Endothelial cell of umbilical vein (primary cell): ENCODE results near the gene ZSCAN16. TPM values are rescaled to one million over a fixed set of nuclear protein-coding genes. Genes with fewer than 3 reads are reported as not detected.

ENCODE experiments used
- BruUV-seq: library from RNA; stranded (reverse); fragments of 400-500 nt; replicated peaks from 2 replicates; lab custom pipeline; 2021; lab: Mats Ljungman, UMichigan
- CTCF ChIA-PET: fragments of 300-600, 350-600 bp; sonication (Branson Sonifier 250); formaldehyde crosslinking; loops from one replicate; lab custom pipeline; 2021; ENCODE audit warnings: antibody characterized with exemption, inconsistent platforms; lab: Charles Lee
- POLR2A ChIA-PET: fragments of 300-600, 350-600 bp; sonication (Branson Sonifier 250); formaldehyde crosslinking; loops from one replicate; lab custom pipeline; 2021; ENCODE audit warnings: antibody characterized with exemption, inconsistent platforms; lab: Charles Lee
- DNase-seq: peaks from one replicate; pipeline ENCODE4 v3.0.0-alpha.2; 2011; ENCODE audit warnings: low read depth, low spot score
- FAIRE-seq: peaks from 2 replicates; lab custom pipeline; 2011; peaks lifted over from hg19 to GRCh38; lab: Jason Lieb, UNC
- H2AFZ ChIP-seq: 2 replicates; pipeline ENCODE4 v1.6.0; 2012; ENCODE audit warnings: low read depth, low read length, control low read depth, inconsistent platforms
- H3K27ac ChIP-seq: 2 replicates; pipeline ENCODE4 v1.5.1; 2011; ENCODE audit warnings: low read depth, mild to moderate bottlenecking, control low read depth, low read length, moderate library complexity; ENCODE audit not compliant: insufficient read depth
- H3K27me3 ChIP-seq, 2 experiments: 2 replicates each; pipeline versions ENCODE4 v1.6.0 to v1.6.1; 2011; ENCODE audit warnings: low read length in 2 of 2, mixed read lengths in 1 of 2; ENCODE audit not compliant: control insufficient read depth in 2 of 2, insufficient read depth in 2 of 2
- H3K36me3 ChIP-seq, 2 experiments: 2 replicates in 1 of 2; 3 replicates in 1 of 2; pipeline ENCODE4 v1.5.1; 2011; ENCODE audit warnings: low read length in 2 of 2, mild to moderate bottlenecking in 1 of 2, moderate library complexity in 1 of 2; ENCODE audit not compliant: control insufficient read depth in 2 of 2, insufficient read depth in 2 of 2; ENCODE audit errors: extremely low read depth in 1 of 2
- H3K4me1 ChIP-seq: 3 replicates; pipeline ENCODE4 v1.5.1; 2011; ENCODE audit warnings: mild to moderate bottlenecking, low read length; ENCODE audit not compliant: control insufficient read depth, insufficient read depth; ENCODE audit errors: extremely low read depth
- H3K4me2 ChIP-seq: 2 replicates; pipeline ENCODE4 v1.6.1; 2011; ENCODE audit warnings: low read length, control low read depth, mixed read lengths; ENCODE audit not compliant: insufficient read depth
- H3K4me3 ChIP-seq, 3 experiments: fragments of 200-600 bp in 1 of 3; sonication (generic), shearing (Covaris generic) in 1 of 3; replicated peaks in 1 of 3; 2 replicates each; pipeline ENCODE4 v1.5.1; 2011 to 2016; ENCODE audit warnings: control low read depth in 3 of 3, low read length in 3 of 3, mild to moderate bottlenecking in 2 of 3, inconsistent platforms in 1 of 3, low read depth in 1 of 3, moderate library complexity in 1 of 3; ENCODE audit not compliant: insufficient read depth in 1 of 3
- H3K79me2 ChIP-seq: 2 replicates; pipeline ENCODE4 v1.6.0; 2012; ENCODE audit warnings: low read length, inconsistent platforms; ENCODE audit not compliant: control insufficient read depth, insufficient read depth
- H3K9ac ChIP-seq: replicated peaks from 2 replicates; pipeline ENCODE3; 2011; ENCODE audit warnings: low read length, control low read depth; ENCODE audit not compliant: insufficient read depth; ENCODE audit errors: extremely low read depth
- H3K9me1 ChIP-seq: replicated peaks from 3 replicates; pipeline ENCODE4 v1.6.0; 2011; ENCODE audit warnings: mild to moderate bottlenecking, low read length; ENCODE audit not compliant: control insufficient read depth, insufficient read depth; ENCODE audit errors: extremely low read depth
- H3K9me3 ChIP-seq: replicated peaks from 2 replicates; pipeline ENCODE4 v1.5.1; 2012; ENCODE audit warnings: low read length, inconsistent platforms; ENCODE audit not compliant: control insufficient read depth, insufficient read depth
- H4K20me1 ChIP-seq: replicated peaks from 2 replicates; pipeline ENCODE3; 2011; ENCODE audit warnings: mild to moderate bottlenecking, low read length; ENCODE audit not compliant: control insufficient read depth, insufficient read depth; ENCODE audit errors: extremely low read depth
- CTCF ChIP-seq, 2 donors: IDR thresholded peaks; 1 replicate in 1 of 2; 2 replicates in 1 of 2; pipeline ENCODE4 v1.5.1; 2011; ENCODE audit warnings: low read length in 2 of 2, mild to moderate bottlenecking in 2 of 2, moderate library complexity in 2 of 2, control low read depth in 1 of 2, inconsistent platforms in 1 of 2, low read depth in 1 of 2; ENCODE audit not compliant: insufficient read depth in 1 of 2; ENCODE audit errors: extremely low read depth in 1 of 2
- EZH2 ChIP-seq: IDR thresholded peaks from 2 replicates; pipeline ENCODE4 v1.6.1; 2012; ENCODE audit warnings: borderline replicate concordance, low read depth, mild to moderate bottlenecking, moderate library complexity, low read length, inconsistent platforms; ENCODE audit not compliant: severe bottlenecking
- FOS ChIP-seq: IDR thresholded peaks from 2 replicates; pipeline ENCODE4 v1.6.1; 2011; ENCODE audit warnings: mild to moderate bottlenecking, low read length, moderate library complexity, borderline replicate concordance; ENCODE audit not compliant: insufficient read depth
- GATA2 ChIP-seq: IDR thresholded peaks from 2 replicates; pipeline ENCODE4 v1.7.0; 2011; ENCODE audit warnings: low read depth, mild to moderate bottlenecking, moderate library complexity, mixed read lengths, low read length; ENCODE audit not compliant: insufficient read length, insufficient read depth
- JUN ChIP-seq: IDR thresholded peaks from 2 replicates; pipeline ENCODE4 v1.6.1; 2011; ENCODE audit warnings: borderline replicate concordance, low read depth; ENCODE audit not compliant: insufficient read length, insufficient read depth
- MAX ChIP-seq: IDR thresholded peaks from 2 replicates; pipeline ENCODE4 v1.6.1; 2011; ENCODE audit not compliant: insufficient read depth, insufficient read length
- MYC ChIP-seq: IDR thresholded peaks from one replicate; pipeline ENCODE4 v1.6.1; 2011; ENCODE audit warnings: mild to moderate bottlenecking, low read depth, low read length
- POLR2A ChIP-seq: IDR thresholded peaks from 2 replicates; pipeline ENCODE4 v1.6.1; 2012; ENCODE audit warnings: low read depth, mild to moderate bottlenecking, control low read depth, low read length
- POLR2AphosphoS5 ChIP-seq: IDR thresholded peaks from 2 replicates; pipeline ENCODE4 v1.6.1; 2012; ENCODE audit warnings: low read depth, mild to moderate bottlenecking, control low read depth, low read length, moderate library complexity; ENCODE audit not compliant: insufficient read depth
- dilution Hi-C: fragments of 300-500 bp; cut with MboI; formaldehyde crosslinking; loops from one replicate; pipeline ENCODE4 v1.15.0; 2019; ENCODE audit warnings: low sequenced_read_pairs; ENCODE audit not compliant: extremely low pct_ligation_motif_present
- intact Hi-C: fragments of 100-400 bp; cut with micrococcal nuclease; formaldehyde crosslinking; loops from one replicate; pipeline ENCODE4 v1.10.0; 2022
- polyA plus RNA-seq, 4 experiments: library from polyadenylated mRNA; depleted of rRNA in 3 of 4; stranded (reverse) in 3 of 4; unstranded in 1 of 4; fragments of >200 nt; gene quantifications; 2 replicates each; pipeline versions ENCODE4 v1.2.1 to v1.2.3, GENCODE V29; 2011 to 2012; ENCODE audit warnings: missing spikeins in 1 of 4
- total RNA-seq: library from RNA; stranded (reverse); gene quantifications from 2 replicates; pipeline ENCODE4 v1.2.3, GENCODE V29; 2021

ZSCAN16 gene
- total and polyA plus RNA-seq, 2 donors (not counting 3 experiments of a cell fraction or from before 2014, with no cell fraction given), result 4.9 to 7.7 TPM

DNA sequence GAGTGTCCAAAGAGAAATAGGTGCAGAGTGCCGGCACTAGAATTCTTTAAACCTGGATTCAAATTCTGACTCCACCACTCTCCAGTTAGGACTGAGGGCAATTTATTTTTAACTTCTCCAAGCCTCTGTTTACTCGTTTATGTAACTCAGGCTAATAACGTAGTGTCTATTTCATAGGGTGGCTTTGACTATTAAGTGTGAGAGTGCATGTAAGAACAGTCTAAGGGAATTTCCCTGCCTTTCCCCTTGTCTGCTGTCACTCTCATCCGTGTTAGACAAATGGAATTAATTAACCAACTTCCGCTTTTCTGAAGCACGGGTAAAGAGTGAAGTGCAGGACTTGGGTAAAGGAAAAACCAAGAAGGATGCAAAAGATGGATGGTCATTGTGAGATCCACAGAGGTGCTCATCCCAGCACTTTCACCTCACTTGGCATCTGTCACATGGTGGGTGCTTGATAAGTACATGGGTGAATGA, 13.1 kb downstream of the ZSCAN16 start:
- POLR2A ChIA-PET, result interaction anchor here (1.4 kb wide), 1 partner anchor 198 kb away, joined by 3 read pairs; no protein-coding TSS in a partner anchor

DNA sequence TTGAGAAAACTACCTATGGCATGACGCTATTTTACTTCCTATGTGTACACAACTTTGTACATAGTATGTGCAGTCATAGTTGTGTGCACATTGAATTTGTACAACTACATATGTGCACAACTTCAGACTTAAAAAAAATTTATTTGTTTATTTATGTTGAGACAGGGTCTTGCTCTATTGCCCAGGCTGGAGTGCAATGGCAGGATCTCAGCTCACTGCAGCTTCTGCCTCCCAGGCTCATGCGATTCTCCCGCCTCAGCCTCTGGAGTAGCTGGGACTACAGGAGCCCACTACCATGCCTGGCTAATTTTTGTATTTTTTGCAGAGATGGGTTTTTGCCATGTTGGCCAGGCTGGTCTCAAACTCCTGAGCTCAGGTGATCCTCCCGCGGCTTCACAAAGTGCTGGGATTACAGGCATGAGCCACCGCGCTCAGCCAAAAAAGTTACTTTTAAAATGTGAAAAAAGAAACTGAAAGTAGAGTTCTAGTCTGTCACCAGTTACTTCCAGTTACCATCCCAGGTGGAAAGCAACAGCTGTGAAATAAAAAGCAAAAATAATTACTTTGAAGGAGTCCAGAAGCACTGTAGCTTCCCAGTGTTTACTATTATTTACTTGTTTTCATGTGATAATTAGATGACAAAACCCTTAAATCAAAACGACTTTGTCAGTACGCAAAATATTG, 15.6 kb downstream of the ZSCAN16 start:
- H3K4me3 ChIP-seq, result no peak overlapping the region

More for the DNA sequence above, 13.1 kb downstream of the ZSCAN16 start:
- H3K4me3 ChIP-seq, result peak overlapping the region; percentile 54 to 95 (median 90)
- H3K79me2 ChIP-seq, result peaks cover 36% of the 10 kb centered on the region
- H4K20me1 ChIP-seq, result no peaks in the 10 kb centered on the region
- peak overlapping the region; percentile 93 for H3K27ac ChIP-seq
- TF ChIP-seq EZH2 (no peak), MAX (no peak), POLR2AphosphoS5 (no peak)
- H3K27me3 ChIP-seq, result no peaks in the 10 kb centered on the region
- no peaks in the 10 kb centered on the region for H3K9me3 ChIP-seq
- dilution Hi-C loops (no loop called here), intact Hi-C loops (loop anchor here (2.0 to 10.0 kb wide), 7 partner anchors 75 to 545 kb away; partner anchors contain the start of gene ZSCAN12)
- no peaks in the 10 kb centered on the region for H3K9me1 ChIP-seq
- peak overlapping the region; percentile 100 for H3K4me2 ChIP-seq
- FAIRE-seq (peak; percentile 60), DNase-seq (no peak)
- CTCF ChIA-PET, result interaction anchor here (1.3 to 2.0 kb wide), 5 partner anchors 13 to 443 kb away, joined by 3 to 16 read pairs (median 4); partner anchors contain the start of gene ZSCAN16
- H2AFZ ChIP-seq, result peak overlapping the region; percentile 98
- H3K4me1 ChIP-seq, result peaks cover 27% of the 10 kb centered on the region
- peak overlapping the region; percentile 85 for H3K9ac ChIP-seq
- BruUV-seq, result no TSS peak
- peaks cover 0 to 2% of the 10 kb centered on the region in 2 experiments for H3K36me3 ChIP-seq

More for the DNA sequence above, 15.6 kb downstream of the ZSCAN16 start:
- Histone ChIP-seq H3K4me1 (peaks cover 35% of the 10 kb centered on the region), H3K9me3 (no peaks in the 10 kb centered on the region), H3K9me1 (no peaks in the 10 kb centered on the region), H2AFZ (peak overlapping the region; percentile 20), H3K4me2 (peak overlapping the region; percentile 20), H4K20me1 (no peaks in the 10 kb centered on the region), H3K36me3 (no peaks in the 10 kb centered on the region), H3K79me2 (peaks cover 35% of the 10 kb centered on the region), H3K27me3 (no peaks in the 10 kb centered on the region), H3K27ac (no peak overlapping the region), H3K9ac (no peak overlapping the region)
- no TSS peak for BruUV-seq
- FAIRE-seq (no peak), DNase-seq (no peak)
- POLR2A ChIA-PET, result interaction anchor here (1.9 kb wide), 1 partner anchor 216 kb away, joined by 7 read pairs; no protein-coding TSS in a partner anchor
- no peak for TF ChIP-seq MAX
- TF ChIP-seq POLR2AphosphoS5, result no peak
- no peak for TF ChIP-seq GATA2
- TF ChIP-seq POLR2A, result no peak
- no peak for TF ChIP-seq CTCF (IDR thresholded peaks at IDR 0.05; ENCODE audit: extremely low read depth in 1 of 2, insufficient read depth in 1 of 2, low read depth in 1 of 2, low read length in 2 of 2)
- TF ChIP-seq MYC, result no peak
- no peak for TF ChIP-seq FOS
- no peak for TF ChIP-seq EZH2
- TF ChIP-seq JUN, result no peak
- dilution Hi-C loops, result no loop called here
- intact Hi-C loops, result loop anchor here (5.0 to 10.0 kb wide), 2 partner anchors 445 to 542 kb away; a partner anchor contains a TSS
- CTCF ChIA-PET, result interaction anchor here (0.7 to 4.3 kb wide), 4 partner anchors 22 to 244 kb away, joined by 4 to 33 read pairs (median 4); no protein-coding TSS in a partner anchor
